HEK293 (cell line): ENCODE results near the gene PSG4.
"Not testable (repeated sequence)": the region's sequence is repeated elsewhere in the genome, so short reads cannot be mapped to it uniquely, and the experiment has no call there.

ENCODE experiments used
- BCL11A ChIP-seq: fragments of 450-650 bp; formaldehyde crosslinking; IDR thresholded peaks from 2 replicates; pipeline ENCODE4 v1.5.1; 2016; ENCODE audit warnings: low read depth, missing biosample characterization, missing genetic modification characterization
- CTCF ChIP-seq: fragments of 450-650 bp; formaldehyde crosslinking; IDR thresholded peaks from 2 replicates; pipeline ENCODE4 v1.5.1; 2016; ENCODE audit warnings: missing biosample characterization, missing genetic modification characterization
- PRDM10 ChIP-seq: fragments of 450-650 bp; formaldehyde crosslinking; IDR thresholded peaks from 2 replicates; pipeline ENCODE4 v1.5.1; 2016; ENCODE audit warnings: missing biosample characterization, missing genetic modification characterization
- ZNF274 ChIP-seq, 2 experiments: fragments of 200-500 bp in 1 of 2; fragments of 450-650 bp in 1 of 2; sonication (Bioruptor generic) in 1 of 2; formaldehyde crosslinking in 1 of 2; IDR thresholded peaks; 2 replicates each; pipeline versions ENCODE4 v1.5.1 to v1.6.1; 2014 to 2016; ENCODE audit warnings: borderline replicate concordance in 1 of 2, inconsistent platforms in 1 of 2, low read length in 1 of 2, missing biosample characterization in 1 of 2, missing genetic modification characterization in 1 of 2
- TF ChIP-seq, protein P1 (sequence below): fragments of 450-650 bp; formaldehyde crosslinking; IDR thresholded peaks from 2 replicates; pipeline ENCODE4 v1.5.1; 2017; ENCODE audit warnings: missing biosample characterization, missing genetic modification characterization
- TF ChIP-seq, protein P2 (sequence below): fragments of 450-650 bp; formaldehyde crosslinking; IDR thresholded peaks from 2 replicates; pipeline ENCODE4 v1.5.1; 2016; ENCODE audit warnings: missing biosample characterization, missing genetic modification characterization
- TF ChIP-seq, protein P3 (sequence below): fragments of 450-650 bp; formaldehyde crosslinking; IDR thresholded peaks from 2 replicates; pipeline ENCODE4 v1.5.1; 2016; ENCODE audit warnings: missing biosample characterization, missing genetic modification characterization

GRCh38 chr19:43250296-43250695, 44.9 kb upstream of the PSG4 start:
- not testable (repeated sequence) for TF ChIP-seq CTCF (tag by site-specific recombination); BCL11A (tag by site-specific recombination); PRDM10 (tag by site-specific recombination); ZNF274 (IDR thresholded peaks at IDR 0.05; ENCODE audit: low read length); ZNF274 (tag by site-specific recombination; IDR thresholded peaks at IDR 0.05; ENCODE audit: borderline replicate concordance)
- TF ChIP-seq, protein P1, sequence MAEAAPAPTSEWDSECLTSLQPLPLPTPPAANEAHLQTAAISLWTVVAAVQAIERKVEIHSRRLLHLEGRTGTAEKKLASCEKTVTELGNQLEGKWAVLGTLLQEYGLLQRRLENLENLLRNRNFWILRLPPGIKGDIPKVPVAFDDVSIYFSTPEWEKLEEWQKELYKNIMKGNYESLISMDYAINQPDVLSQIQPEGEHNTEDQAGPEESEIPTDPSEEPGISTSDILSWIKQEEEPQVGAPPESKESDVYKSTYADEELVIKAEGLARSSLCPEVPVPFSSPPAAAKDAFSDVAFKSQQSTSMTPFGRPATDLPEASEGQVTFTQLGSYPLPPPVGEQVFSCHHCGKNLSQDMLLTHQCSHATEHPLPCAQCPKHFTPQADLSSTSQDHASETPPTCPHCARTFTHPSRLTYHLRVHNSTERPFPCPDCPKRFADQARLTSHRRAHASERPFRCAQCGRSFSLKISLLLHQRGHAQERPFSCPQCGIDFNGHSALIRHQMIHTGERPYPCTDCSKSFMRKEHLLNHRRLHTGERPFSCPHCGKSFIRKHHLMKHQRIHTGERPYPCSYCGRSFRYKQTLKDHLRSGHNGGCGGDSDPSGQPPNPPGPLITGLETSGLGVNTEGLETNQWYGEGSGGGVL (tag by site-specific recombination) = not testable (repeated sequence)
- TF ChIP-seq, protein P2, sequence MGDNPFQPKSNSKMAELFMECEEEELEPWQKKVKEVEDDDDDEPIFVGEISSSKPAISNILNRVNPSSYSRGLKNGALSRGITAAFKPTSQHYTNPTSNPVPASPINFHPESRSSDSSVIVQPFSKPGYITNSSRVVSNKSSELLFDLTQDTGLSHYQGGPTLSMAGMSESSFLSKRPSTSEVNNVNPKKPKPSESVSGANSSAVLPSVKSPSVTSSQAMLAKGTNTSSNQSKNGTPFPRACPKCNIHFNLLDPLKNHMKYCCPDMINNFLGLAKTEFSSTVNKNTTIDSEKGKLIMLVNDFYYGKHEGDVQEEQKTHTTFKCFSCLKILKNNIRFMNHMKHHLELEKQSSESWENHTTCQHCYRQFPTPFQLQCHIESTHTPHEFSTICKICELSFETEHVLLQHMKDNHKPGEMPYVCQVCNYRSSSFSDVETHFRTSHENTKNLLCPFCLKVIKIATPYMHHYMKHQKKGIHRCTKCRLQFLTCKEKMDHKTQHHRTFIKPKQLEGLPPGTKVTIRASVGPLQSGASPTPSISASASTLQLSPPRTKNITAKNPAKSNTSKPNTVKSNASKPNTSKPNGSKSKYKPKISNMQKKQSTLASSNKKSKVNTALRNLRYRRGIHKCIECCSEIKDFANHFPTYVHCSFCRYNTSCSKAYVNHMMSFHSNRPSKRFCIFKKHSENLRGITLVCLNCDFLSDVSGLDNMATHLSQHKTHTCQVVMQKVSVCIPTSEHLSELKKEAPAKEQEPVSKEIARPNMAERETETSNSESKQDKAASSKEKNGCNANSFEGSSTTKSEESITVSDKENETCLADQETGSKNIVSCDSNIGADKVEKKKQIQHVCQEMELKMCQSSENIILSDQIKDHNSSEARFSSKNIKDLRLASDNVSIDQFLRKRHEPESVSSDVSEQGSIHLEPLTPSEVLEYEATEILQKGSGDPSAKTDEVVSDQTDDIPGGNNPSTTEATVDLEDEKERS (tag by site-specific recombination) = not testable (repeated sequence)
- TF ChIP-seq, protein P3, sequence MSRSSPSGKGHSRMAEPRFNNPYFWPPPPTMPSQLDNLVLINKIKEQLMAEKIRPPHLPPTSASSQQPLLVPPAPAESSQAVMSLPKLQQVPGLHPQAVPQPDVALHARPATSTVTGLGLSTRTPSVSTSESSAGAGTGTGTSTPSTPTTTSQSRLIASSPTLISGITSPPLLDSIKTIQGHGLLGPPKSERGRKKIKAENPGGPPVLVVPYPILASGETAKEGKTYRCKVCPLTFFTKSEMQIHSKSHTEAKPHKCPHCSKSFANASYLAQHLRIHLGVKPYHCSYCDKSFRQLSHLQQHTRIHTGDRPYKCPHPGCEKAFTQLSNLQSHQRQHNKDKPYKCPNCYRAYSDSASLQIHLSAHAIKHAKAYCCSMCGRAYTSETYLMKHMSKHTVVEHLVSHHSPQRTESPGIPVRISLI (tag by site-specific recombination) = not testable (repeated sequence)
